ENCODE data around the gene IL1RAPL1. TPM values are rescaled to one million over a fixed set of nuclear protein-coding genes. Genes with fewer than 3 reads are reported as not detected.

The IL1RAPL1 gene
- under 1 TPM in 1 of 4 donors, not detected in 3; 0.13 TPM for total RNA-seq

DNA sequence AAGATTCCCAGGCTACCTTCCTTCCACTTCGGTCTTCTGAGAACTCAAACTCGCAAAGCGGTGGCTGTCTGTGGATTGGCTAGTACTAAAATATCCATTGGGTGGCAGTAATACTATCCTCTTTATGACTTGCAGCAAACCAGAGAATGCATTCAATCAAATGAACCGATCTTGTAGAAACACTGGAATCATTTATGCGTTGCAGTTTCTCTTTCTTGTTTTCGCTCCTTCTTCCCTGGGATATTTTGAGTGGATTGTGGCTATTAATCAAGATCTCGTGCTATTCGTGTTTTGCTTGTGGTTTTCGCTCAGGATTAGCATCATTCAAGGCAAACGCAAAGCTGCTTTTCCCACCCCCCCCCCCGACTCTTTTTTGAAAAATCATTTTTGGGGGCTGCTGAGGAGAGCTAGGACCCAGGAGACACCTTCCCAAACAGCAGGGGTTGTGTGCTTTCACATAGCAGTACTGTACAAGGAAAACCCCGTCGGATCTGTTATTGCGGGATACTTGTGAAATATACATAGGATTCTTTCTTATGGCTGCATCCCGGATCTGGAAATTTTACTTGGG lies at the start of gene IL1RAPL1:
IL1RAPL1 (plus strand) TSS at position 466 of the 571 bp plus-strand sequence.
- WGBS: 23% methylated on average over 15 of the region's 15 CpGs
- Histone ChIP-seq H3K9me3 (no peaks in the 10 kb centered on the region), H3K36me3 (no peaks in the 10 kb centered on the region), H3K27ac (no peak within 1 kb of the TSS), H3K4me1 (no peaks in the 10 kb centered on the region), H3K27me3 (no peaks in the 10 kb centered on the region), H3K4me3 (peak within 1 kb of the TSS; percentile 34)
- no peak for TF ChIP-seq EP300 (IDR thresholded peaks at IDR 0.05)
- no peak for TF ChIP-seq POLR2AphosphoS5 (IDR thresholded peaks at IDR 0.05)
- TF ChIP-seq, protein P1, sequence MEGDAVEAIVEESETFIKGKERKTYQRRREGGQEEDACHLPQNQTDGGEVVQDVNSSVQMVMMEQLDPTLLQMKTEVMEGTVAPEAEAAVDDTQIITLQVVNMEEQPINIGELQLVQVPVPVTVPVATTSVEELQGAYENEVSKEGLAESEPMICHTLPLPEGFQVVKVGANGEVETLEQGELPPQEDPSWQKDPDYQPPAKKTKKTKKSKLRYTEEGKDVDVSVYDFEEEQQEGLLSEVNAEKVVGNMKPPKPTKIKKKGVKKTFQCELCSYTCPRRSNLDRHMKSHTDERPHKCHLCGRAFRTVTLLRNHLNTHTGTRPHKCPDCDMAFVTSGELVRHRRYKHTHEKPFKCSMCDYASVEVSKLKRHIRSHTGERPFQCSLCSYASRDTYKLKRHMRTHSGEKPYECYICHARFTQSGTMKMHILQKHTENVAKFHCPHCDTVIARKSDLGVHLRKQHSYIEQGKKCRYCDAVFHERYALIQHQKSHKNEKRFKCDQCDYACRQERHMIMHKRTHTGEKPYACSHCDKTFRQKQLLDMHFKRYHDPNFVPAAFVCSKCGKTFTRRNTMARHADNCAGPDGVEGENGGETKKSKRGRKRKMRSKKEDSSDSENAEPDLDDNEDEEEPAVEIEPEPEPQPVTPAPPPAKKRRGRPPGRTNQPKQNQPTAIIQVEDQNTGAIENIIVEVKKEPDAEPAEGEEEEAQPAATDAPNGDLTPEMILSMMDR (IDR thresholded peaks at IDR 0.05): no peak
- TF ChIP-seq POLR2A (IDR thresholded peaks at IDR 0.05): no peak
- no peak for DNase-seq (ENCODE audit: low spot score in 2 of 2)

DNA sequence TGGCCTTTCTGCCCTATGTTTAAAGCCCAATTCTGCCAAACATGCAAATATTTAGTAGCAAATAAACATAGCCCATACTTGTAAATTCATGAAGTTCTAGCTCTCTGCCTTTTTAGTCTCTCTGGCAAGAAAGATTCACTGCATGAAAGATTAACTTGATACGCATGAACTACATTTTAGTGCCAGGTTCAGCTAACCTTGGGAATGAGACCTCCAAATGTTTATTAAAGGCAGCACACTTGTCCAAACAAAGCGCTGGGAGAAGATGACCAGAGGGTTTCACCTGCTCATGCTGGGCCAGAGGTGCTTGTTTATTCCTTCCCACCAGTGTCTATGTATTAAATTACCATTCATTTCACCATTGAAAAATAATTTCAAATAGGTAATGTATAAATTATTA lies 44.5 kb upstream of the IL1RAPL1 start:
- H3K27me3 ChIP-seq: no peaks in the 10 kb centered on the region
- H3K9me3 ChIP-seq: no peaks in the 10 kb centered on the region
- TF ChIP-seq POLR2AphosphoS5 (IDR thresholded peaks at IDR 0.05) (no peak), POLR2A (IDR thresholded peaks at IDR 0.05) (no peak), EP300 (IDR thresholded peaks at IDR 0.05) (no peak)
- TF ChIP-seq, protein P1 (IDR thresholded peaks at IDR 0.05): no peak
- 74% methylated on average over 2 of the region's 2 CpGs for WGBS
- no peak for DNase-seq (ENCODE audit: low spot score in 2 of 2)
- no peak overlapping the region for H3K4me3 ChIP-seq
- H3K36me3 ChIP-seq: no peaks in the 10 kb centered on the region
- H3K27ac ChIP-seq: no peak overlapping the region
- no peaks in the 10 kb centered on the region for H3K4me1 ChIP-seq

DNA sequence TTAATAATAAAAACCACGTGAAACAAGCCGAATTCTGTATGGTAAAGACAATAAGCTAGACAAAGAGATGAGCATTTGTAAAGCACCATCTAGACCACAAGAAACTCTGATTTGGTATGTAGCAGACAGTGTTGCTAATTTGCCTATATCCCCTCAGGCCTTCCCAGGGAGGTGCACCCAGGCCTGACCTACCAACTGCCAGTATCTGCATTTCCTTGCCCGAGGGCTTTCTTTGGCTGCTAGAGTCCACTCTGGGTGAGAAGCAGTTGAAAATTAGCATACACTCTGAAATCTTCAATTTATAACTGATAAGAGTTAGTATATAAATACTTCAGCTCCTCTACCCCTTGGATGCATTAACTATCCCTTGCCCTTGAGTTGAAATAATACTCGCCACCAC lies 37.4 kb upstream of the IL1RAPL1 start:
- Histone ChIP-seq H3K27me3 (no peaks in the 10 kb centered on the region), H3K9me3 (no peaks in the 10 kb centered on the region), H3K4me3 (no peak overlapping the region), H3K4me1 (no peaks in the 10 kb centered on the region), H3K36me3 (no peaks in the 10 kb centered on the region), H3K27ac (no peak overlapping the region)
- 82% methylated on average over 4 of the region's 4 CpGs for WGBS
- DNase-seq (ENCODE audit: low spot score in 2 of 2): no peak
- TF ChIP-seq, protein P1 (IDR thresholded peaks at IDR 0.05): no peak
- TF ChIP-seq EP300 (IDR thresholded peaks at IDR 0.05) (no peak), POLR2A (IDR thresholded peaks at IDR 0.05) (no peak), POLR2AphosphoS5 (IDR thresholded peaks at IDR 0.05) (no peak)

DNA sequence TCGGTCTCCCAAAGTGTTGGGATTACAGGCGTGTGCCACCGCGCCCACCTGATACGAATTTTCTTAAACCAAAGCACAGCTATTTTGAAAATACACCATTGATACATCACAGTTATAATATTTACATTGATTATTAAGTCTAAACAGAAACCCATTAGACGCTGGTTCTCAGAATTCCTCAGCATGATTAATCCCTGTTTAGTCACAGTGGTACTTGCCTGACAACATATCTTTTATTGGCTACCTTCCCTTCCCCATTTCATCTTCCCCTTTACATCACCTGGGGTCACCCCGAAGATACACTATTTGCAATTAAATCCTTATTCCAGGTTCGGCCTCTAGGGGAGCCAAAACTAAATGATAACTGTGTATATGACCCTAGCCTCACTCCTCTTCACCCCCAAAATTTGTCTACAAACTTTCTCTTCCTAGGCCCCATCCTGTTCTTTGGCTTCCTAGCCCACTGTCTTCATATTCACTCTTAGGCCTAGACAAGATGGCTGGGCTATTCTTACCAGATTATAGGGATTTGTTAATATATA lies 36.8 kb upstream of the IL1RAPL1 start:
- no peak for DNase-seq (ENCODE audit: low spot score in 2 of 2)
- Histone ChIP-seq H3K4me3 (no peak overlapping the region), H3K36me3 (no peaks in the 10 kb centered on the region), H3K27ac (no peak overlapping the region), H3K9me3 (no peaks in the 10 kb centered on the region), H3K4me1 (no peaks in the 10 kb centered on the region), H3K27me3 (no peaks in the 10 kb centered on the region)
- WGBS: 86% methylated on average over 8 of the region's 8 CpGs
- TF ChIP-seq POLR2A (IDR thresholded peaks at IDR 0.05) (no peak), POLR2AphosphoS5 (IDR thresholded peaks at IDR 0.05) (no peak), EP300 (IDR thresholded peaks at IDR 0.05) (no peak)
- TF ChIP-seq, protein P1 (IDR thresholded peaks at IDR 0.05): no peak

DNA sequence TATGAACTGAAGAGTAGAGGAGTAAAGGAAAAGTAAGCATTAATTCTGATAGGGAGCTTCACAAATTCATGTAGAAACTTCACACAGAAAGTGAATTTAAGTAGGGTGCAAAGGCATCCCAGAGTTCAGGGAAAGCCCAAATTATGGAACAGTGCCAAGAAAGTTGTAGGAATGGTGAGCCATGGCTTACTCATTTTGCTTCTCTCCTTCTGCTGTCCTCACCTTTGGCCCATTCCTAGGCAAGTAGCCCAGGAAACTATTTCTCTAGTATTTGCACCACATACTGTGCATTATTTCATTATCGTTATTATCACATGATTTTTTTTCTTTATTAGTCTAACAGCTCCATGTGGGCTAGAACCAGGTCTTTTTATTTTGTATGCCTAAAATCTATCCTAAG lies 34.9 kb upstream of the IL1RAPL1 start:
- DNase-seq (ENCODE audit: low spot score in 2 of 2): no peak
- no peak for TF ChIP-seq EP300 (IDR thresholded peaks at IDR 0.05)
- no peak for TF ChIP-seq POLR2AphosphoS5 (IDR thresholded peaks at IDR 0.05)
- TF ChIP-seq, protein P1 (IDR thresholded peaks at IDR 0.05): no peak

More for the DNA sequence above, 34.9 kb upstream of the IL1RAPL1 start:
- Histone ChIP-seq H3K27me3 (no peaks in the 10 kb centered on the region), H3K27ac (no peak overlapping the region), H3K4me1 (no peaks in the 10 kb centered on the region), H3K36me3 (no peaks in the 10 kb centered on the region), H3K9me3 (no peaks in the 10 kb centered on the region), H3K4me3 (no peak overlapping the region)
- WGBS: 97% methylated on average over 1 of the region's 1 CpG

All from suprapubic skin (tissue), 4 donors.